NCI-H2107 (cell line): Measurements from ENCODE around the gene ASXL2.
"Not testable (repeated sequence)": the region's sequence is repeated elsewhere in the genome, so short reads cannot be mapped to it uniquely, and the experiment has no call there.

Experiments used
- DNase-seq: peaks from one replicate; lab custom pipeline; 2025; lab: John Stamatoyannopoulos, UW

The ASXL2 gene

DNA sequence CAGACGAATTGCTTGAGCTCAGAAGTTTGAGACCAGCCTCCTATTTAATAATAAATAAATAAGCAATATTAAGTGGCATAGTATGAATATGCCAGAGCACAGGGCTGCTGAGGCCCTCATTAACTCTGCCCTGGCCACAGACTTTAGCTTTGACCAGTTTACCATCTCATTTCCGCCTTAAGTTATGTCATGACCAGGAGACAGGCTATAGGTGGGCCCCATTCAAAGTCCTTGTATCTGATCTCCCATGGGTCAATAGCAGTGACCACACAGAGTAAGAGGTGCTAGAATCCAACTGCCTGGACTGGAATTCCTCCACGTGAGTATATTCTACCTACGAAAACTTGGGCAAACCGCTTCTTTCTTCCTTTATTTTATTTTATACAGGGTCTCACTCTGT lies 13.4 kb upstream of the ASXL2 start:
- no peak for DNase-seq

DNA sequence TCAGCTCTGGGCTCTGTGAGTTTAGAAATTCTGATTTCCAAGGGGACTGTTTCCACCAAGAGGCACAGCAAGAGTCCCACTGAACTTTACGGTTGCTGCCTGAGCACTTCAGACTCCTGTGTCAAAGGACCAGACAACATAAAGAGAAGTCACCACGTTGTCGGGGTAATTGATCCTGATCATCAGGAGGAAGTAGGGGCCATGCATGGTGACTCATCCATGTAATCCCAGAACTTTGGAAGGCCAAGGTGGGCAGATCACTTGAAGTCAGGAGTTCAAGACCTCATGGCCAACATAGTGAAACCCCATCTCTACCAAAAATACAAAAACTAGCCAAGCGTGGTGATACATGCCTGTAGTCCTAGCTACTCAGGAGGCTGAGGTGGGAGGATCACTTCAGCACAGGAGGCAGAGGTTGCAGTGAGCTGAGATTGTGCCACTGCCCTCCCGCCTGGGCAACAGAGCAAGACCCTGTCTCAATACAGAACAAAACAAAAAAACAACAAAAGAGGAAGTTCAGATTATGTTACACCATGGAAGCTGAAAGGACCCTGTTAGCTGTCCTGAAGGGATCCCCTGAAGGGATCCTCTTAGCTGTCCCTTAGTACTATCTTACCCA lies 9.4 kb upstream of the ASXL2 start:
- DNase-seq = no peak

DNA sequence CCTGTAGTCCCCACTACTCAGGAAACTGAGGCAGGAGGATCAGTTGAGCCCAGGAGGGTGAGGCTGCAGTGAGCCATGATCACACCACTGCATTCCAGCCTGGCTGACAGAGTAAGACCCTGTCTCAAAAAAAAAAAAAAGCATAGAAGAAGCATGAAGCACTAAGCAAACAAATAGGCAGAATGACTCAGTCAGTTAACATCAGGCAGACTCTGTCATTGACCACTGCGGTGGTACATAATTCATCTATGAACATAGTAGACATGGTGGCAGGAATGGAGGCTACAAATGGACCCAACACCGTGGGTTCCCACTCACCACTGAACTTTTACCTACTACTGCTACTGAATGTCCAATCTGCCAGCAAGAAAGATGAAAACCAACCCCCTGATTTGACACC lies 7.6 kb upstream of the ASXL2 start:
- DNase-seq = no peak

DNA sequence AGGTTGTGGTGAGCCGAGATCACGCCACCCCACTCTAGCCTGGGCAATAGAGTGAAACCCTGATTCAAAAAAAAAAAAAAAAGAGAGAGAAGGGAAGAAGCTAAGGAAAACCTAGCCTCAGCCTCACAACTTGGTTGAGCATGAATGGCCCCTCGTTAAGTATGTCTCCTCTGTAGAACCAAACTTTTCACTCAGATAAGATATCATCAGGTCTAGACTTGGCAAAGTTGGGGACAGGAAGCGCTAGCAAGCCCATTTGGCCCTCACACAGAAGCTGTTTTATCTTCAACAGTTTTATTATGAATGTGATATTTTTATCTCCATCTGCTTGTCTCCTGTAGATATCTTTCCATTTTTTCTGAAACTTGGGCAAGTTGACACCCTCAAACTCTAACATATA lies 3.5 kb upstream of the ASXL2 start:
- no peak for DNase-seq

DNA sequence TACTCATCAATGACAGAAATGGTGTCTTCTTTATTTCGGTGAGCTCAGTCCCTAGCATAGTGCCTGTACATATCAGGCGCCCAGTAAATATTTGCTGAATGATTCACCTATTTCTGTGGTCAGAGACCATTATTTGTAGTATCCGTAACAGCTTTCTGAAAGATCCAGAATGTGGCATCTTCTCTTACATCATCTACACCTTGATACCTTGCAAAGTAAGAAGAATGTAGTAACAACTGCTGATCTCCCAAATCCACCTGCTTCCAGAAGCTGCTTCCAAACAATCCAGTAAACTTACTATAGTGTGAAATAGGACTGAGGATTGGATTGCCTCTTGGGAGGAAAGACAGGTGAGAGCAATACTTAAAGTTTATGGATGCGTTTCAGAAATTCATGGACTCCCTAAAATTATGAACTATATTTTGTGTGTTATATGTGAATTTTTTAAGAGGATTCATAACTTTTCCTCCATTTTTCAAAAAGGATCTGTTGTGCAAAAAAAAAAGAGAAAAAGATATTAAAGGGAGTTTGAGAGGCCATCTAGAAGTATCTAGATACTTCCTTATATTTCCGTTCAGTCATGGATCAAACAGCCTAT lies 945 bp upstream of the ASXL2 start:
- no peak for DNase-seq

DNA sequence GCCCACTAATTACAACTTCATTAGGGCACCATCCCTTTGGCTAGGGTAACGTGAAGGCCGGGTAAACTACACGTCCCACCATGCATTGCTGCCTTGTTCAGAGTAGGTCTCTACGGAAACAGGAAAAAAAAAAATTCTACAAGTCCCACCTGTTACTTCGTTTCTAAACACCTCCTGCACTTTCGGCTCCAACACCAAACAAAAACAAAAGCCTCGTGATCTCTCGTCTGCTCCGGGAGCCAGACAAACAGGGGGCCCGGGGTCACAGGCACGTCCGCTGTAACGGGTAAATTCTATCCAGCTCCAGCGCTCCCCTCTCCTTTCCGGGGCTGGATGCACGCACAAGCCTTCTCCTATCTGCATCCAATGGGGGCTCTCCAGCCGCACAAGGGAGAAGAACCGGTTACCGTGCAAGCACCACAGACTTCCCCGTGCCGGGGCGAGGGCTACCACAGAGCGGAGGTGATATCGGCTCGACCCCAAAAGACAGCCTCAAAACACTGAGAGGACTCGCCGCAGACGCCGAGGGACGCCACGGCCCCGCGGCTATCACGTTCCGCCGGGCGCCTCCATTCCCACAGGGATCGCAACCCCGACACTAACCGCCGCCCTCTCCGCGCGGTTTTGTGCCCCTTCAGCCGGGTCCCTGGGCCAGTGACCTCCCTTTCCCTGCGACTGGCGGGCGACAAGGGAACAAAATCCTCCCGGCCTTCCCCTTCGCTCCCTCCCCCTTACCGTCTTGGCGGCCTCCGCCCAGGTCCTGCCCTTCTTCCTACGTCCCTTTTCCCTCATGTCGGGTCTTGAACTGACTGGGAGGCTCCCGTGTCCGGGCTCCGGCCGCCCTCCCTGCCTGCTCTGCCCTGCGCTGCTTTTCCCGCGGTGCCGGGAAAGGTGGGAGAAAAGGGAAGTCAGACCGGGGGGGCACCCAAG lies 591 bp downstream of the ASXL2 start:
- DNase-seq = peak; percentile 67

DNA sequence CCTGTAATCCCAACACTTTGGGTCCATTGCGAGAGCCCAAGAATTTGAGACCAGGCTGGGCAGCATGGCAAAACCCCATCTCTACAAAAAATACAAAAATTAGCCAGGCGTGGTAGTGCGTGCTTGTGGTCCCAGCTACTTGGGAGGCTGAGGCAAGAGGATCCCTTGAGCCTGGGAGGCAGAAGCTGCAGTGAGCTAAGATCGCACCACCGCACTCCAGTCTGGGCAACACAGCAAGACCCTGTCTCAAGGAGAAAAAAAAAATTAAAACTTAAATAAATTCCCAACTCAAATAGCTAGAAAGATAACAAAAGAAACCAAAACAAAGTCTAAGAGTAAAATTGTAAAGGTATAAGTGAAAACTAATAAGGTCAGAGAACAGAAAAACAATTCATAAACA lies 6.2 kb downstream of the ASXL2 start:
- DNase-seq = no peak

DNA sequence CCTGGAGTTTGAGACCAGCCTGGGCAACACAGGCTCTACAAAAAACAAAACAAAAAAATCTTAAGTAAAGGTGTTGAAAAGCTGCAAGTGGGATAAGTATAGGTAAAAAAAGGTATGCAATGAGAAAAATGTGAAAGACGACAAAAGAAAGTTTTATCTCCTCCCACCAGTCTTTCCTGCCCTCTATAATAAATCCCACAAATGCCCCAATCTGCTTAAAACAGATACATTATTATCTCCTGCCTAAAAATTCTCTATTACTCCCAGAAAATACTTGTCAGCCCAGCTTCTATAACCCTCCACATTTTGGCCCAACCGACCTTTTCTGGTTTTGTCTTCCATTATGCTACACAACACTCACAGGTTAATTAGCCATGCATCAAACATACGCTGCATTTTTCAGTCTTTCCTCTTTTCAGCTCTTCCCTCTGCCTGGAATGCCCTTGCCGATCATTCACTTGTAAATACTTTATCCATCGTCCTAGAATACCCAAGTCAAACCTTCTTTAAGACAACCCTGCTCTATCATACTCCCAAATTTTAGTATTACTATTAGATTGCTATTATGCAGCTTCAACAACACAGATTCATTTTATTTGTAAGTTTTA lies 10.8 kb downstream of the ASXL2 start:
- DNase-seq = no peak

DNA sequence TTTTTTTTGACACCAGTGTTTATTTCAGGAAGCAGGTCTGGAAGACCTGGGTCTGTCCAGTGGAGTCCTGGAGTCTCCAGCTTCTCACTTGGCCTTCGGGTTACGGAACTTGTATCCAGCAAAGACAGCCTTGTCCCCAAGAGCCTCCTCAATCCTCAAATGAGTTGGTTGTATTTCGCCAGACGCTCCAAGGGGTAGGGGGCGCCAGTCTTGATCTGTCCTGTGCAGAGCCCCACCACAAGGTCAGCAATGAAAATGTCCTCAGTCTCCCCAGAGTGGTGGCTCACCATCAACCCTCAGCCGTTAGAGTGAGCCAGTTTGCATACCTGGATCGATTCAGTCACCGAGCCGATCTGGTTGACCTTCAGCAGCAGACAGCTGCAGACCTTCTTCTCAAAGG lies 21.9 kb downstream of the ASXL2 start:
- DNase-seq = no peak

DNA sequence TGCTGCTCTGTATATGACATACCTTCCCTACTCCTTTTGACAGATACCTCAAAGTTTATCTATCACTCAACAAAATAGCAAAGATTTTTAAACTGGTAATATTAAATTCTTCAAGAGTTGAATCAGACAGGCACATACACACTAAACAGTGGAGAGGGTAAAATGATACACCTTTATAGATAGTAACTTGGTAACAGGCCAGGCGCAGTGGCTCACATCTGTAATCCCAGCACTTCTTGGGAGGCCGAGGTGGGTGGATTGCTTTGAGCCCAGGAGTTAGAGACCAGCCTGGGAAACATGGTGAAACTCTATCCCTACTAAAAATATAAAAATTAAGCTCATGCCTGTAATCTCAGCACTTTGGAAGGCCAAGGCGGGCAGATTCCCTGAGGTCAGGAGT lies 23.2 kb downstream of the ASXL2 start:
- DNase-seq = no peak

DNA sequence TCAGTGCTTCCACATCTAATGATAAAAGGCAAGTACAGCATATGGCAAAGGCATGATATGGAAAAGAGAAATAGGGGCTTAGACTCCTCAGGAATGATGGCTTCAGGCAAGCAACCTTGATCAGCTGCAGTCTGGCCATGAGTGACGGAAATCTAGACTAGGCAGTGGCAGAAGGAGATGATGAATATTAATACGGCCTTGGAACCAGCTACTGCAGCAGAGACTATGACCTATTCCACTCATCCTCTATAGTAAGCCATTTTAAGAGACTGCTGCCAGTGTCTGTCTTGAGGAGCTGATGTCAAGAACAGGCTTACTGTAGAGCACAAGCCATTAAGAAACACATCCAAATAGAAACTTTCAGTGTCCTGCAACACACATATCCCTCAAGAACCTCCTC lies 23.7 kb downstream of the ASXL2 start:
- no peak for DNase-seq

DNA sequence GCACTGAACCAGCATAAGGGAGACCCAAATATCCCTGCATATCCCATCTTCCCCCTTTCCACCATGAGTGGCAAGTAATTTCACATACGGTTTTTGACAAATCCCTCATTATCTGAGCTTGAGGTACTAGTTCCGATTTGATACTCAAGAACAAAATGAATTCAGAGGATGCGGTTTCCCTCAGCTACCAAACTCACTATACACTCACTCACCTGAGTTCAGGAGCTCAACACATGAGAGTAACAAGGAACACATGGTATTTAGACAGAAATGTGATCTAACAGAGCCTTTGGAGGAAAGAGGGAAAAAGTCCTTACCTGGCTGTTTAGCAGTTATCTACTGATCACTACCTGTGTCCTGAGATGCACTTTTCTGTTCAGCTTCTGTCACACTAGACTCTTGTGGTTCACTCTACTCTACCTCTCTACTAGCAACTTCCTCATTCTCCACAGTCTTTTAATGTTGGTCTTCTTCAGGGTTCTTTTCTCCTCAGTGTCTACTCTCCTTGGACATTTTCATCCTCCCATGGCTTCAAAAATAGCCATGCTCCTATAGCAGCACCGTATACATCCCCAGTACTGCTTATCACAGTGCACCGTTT lies 25.1 kb downstream of the ASXL2 start:
- DNase-seq = no peak

DNA sequence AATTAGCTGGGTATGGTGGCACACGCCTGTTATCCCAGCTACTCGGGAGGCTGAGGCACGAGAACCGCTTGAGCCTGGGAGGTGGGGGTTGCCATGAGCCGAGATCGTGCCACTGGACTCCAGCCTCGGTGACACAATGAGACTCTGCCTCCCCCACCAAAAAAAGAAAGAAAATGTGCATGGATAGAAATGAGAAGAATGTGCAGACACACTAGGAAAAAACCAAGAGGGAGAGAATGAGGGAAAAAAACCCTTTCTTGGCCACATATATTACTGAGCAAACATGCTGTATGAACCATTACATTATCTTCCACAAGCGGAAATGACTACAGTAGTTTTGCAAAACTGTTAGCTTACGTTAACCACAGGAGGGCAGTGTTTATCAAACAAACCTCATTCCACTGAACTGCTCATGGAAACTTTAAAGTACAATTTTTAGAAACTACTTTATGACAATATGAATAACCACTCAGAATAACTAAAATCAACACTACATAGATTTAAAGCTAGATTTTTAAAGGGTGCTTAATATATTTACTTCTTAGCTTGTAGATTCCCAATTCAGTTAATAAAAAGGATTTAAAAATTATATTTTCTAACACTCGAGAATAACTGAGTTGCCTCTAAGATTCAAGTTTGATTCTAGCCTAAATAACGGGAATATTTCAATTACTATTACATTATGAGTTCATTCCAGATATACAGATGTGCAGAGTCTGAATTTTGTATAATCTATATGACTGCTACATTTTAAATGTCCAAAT lies 26.4 kb downstream of the ASXL2 start:
- peak; percentile 12 for DNase-seq

DNA sequence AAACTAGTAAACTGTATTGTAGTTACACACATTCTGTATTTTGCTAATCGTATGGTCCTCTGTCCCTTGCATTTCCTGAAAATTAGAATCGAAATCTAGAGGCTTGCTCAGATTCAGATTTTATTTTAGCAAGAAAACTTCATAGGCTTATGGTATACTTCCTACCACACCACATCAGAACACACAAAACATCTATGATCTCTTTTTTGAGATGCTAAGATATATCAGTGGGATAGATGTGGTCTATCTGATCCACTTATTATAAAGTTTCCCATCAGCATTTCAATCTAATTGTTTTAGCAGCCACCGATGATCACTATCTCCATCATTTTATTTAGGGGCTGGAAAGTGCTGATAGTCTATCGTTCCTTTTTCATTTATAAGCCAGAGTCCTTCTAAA lies 27.9 kb downstream of the ASXL2 start:
- not testable (repeated sequence) for DNase-seq

DNA sequence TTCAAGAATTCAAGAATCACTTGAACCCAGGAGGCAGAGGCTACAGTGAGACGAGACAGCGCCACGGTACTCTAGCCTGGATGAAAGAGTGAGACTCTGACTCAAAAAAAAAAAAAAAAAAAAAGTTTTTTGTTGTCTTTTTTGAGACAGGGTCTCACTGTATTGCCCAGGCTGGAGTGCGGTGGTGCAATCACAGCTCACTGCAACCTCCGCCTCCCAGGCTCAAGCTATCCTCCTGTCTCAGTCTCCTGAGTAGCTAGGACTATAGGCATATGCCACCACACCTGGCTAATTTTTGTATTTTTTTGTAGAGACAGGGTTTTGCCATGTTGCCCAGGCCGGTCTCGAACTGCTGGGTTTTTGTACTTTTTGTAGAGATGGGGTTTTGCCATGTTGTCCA lies 28.9 kb downstream of the ASXL2 start:
- DNase-seq = not testable (repeated sequence)

DNA sequence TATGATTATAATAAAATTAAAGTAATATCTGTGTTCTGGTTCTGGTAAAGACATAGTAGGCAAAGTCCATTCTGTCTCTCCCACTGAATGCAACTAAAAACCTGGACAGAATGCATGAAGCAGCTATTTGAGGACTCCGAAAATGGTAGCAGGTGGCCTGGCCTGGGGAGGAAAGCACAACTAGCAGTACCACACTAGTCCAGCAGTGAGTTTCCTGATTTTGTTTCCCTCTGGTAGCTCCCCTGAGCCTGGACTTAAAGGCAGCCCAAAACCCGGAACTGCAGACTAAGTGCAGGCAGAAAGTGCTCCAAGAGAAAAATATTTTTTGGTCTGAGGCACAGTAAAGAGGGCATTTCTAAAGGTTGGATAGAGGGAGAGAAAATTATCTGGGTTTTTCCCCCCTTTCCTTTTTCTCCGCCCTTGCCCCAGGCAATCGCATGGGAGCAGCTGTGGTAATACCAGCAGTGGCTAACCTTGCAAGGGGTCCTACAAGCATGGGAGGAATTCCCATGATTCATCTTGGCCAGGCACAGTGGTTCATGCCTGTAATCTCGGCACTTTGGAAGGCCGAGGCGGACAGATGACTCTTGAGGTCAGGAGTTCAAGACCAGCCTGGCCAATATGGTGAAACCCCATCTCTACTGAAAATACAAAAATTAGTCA lies 32.3 kb downstream of the ASXL2 start:
- DNase-seq = no peak

DNA sequence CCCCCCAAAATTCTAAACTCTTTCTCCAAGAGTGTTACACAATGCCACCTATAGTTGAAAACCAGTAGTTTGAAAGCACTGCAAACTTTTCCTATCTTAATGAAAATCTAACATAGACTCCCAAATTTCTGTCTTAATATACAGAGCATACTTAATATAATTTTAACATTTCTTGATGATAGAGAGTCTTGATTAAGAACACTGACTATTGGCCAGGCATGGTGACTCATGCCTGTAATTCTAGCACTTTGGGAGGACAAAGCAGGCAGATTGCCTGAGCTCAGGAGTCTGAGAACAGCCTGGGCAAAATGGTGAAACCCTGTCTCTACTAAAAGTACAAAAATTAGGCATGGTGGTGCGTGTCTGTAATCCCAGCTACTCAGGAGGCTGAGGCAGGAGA lies 34.2 kb downstream of the ASXL2 start:
- no peak for DNase-seq

DNA sequence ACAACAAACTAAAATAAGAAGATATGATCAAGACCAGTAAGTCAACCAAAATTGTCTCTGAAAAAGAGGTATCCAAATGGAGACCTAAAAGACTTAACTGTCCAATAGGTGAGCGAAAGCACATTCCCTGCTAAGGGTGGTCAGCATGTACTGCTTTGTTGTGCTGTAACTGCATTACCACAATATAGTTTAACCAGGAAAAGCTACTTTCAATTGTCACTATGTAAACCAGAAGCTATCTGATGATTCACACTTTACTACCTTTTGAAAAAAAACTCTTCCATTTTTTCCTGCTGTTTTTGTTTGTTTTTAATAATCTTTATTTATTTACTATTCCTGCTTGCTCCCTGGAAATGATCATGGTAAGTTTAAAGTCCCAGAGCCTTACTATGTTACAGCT lies 36.1 kb downstream of the ASXL2 start:
- DNase-seq = no peak

DNA sequence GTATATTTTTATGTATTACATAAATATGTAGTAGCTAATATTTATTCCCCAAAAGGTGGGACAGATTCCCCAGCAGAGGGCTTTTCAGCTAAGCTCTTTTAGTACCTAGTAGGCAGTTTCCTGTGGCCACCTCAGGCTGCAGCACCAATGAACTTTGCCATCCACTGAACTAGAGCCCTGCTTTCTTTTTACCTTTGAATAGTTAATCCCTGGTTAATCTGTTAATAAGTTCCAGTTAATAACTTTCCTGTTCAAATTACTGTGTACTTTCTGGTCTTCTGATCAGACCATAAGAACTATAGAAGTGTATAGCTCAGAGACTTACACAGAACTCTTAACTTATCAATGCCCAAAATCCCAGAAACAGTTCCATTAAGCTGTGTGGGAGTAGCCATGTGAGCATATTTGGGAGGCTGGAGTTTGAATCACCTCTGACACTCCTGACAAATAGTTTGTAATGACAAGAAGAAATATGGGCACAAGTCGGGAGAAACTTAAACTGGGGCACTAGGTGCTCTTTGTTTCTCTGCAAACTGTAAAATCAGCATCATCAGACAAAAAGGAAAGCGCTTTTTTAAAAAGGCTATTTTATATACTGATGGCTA lies 40.0 kb downstream of the ASXL2 start:
- no peak for DNase-seq

DNA sequence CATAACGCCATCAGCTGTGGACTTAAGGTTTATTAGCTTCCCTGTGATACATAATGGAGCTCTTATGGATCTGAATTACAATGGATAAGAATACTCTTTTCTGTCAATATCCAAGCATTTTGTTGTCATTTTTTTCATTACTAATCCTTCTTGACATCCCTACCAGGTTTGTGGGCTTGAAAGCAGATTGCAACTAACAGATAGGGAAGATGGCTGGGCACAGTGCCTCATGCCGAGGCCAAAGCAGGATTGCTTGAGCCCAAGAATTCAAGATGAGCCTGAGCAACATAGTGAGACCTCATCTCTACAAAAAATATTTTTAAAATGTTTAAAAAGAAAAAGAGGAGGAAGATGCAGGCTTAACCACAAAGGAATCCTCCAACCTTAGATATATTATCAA lies 42.4 kb downstream of the ASXL2 start:
- DNase-seq = no peak

DNA sequence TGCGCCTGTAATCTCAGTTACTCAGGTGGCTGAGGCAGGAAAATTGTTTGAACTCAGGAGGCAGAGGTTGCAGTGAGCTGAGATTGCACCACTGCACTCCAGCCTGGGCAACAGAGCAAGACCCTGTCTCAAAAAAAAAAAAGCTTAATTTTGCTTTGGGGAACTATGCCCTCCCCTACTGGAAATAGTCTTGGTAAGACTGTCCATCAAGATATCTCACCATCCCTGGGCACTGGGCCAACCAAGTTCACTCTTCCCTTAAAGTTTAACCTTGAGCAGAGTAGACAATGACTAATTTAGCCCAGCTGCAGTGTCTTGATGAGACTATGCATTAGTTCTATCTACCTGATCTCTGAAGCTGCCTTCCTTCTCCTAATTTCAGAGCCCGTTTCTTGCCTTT lies 44.7 kb downstream of the ASXL2 start:
- no peak for DNase-seq
